Stimulated activated CD4-positive, alpha-beta T cell treated with anti-CD3 and anti-CD28 coated beads, Interleukin-15, amount 100 ng/mL, for 48 hours (primary cell): ENCODE measurements around the gene ZNF587.
A peak's percentile ranks its signal among the peaks of the same experiment; 100 is the strongest.
"Not testable (repeated sequence)": the region's sequence is repeated elsewhere in the genome, so short reads cannot be mapped to it uniquely, and the experiment has no call there.

ENCODE experiments used
- DNase-seq, 2 donors: peaks; one replicate each; pipeline ENCODE4 v3.0.0-alpha.2; 2020; ENCODE audit warnings: low read depth in 2 of 2

ZNF587 gene

GRCh38 chr19:57887195-57887941, 37.7 kb downstream of the ZNF587 start:
- DNase-seq, result no peak

- DNase-seq, result peak in 1 of 2 donors; percentile 1
Measured at GRCh38 chr19:57888107-57888559, 38.5 kb downstream of the ZNF587 start.

- peak; percentile 69 to 70 for DNase-seq
Measured at GRCh38 chr19:57888560-57889231, 39.0 kb downstream of the ZNF587 start, which contains the start of gene ZNF814. ZNF814 (minus strand) TSS chr19:57889037; CDS start chr19:57888802, 235 bp downstream.

GRCh38 chr19:57890706-57891105, 41.0 kb downstream of the ZNF587 start:
- DNase-seq, result not testable (repeated sequence)

- no peak for DNase-seq
Measured at GRCh38 chr19:57900311-57900710, 50.7 kb downstream of the ZNF587 start.

GRCh38 chr19:57903618-57904184, 54.0 kb downstream of the ZNF587 start:
- no peak for DNase-seq

GRCh38 chr19:57905258-57905657, 55.6 kb downstream of the ZNF587 start:
- DNase-seq, result no peak

GRCh38 chr19:57907394-57907793, 57.7 kb downstream of the ZNF587 start:
- DNase-seq, result no peak

GRCh38 chr19:57914531-57914930, 64.9 kb downstream of the ZNF587 start:
- DNase-seq, result no peak
